ENCODE data around the gene INPP5A.
"Not testable (repeated sequence)": the region's sequence is repeated elsewhere in the genome, so short reads cannot be mapped to it uniquely, and the experiment has no call there.

INPP5A gene

GRCh38 chr10:132504501-132505272, 32.9 kb upstream of the INPP5A start:
- no peak for DNase-seq (ENCODE audit: low read depth in 1 of 2, low spot score in 1 of 2)
- no peak overlapping the region for H3K27ac ChIP-seq (replicated peaks)
- no peak overlapping the region for H3K4me3 ChIP-seq (replicated peaks; ENCODE audit: insufficient read depth, low read length)
- no peaks in the 10 kb centered on the region for H3K27me3 ChIP-seq (ENCODE audit: insufficient read depth, poor library complexity, severe bottlenecking)
- no peak for TF ChIP-seq CTCF (IDR thresholded peaks at IDR 0.05; ENCODE audit: insufficient read depth, low read length)
- TF ChIP-seq POLR2AphosphoS5 (IDR thresholded peaks at IDR 0.05; ENCODE audit: low read depth) = no peak
- no peak for TF ChIP-seq GABPA (IDR thresholded peaks at IDR 0.05; ENCODE audit: low read depth)
- no peak for TF ChIP-seq SPI1 (IDR thresholded peaks at IDR 0.05; ENCODE audit: borderline replicate concordance, low read depth)
- TF ChIP-seq REST (IDR thresholded peaks at IDR 0.05; ENCODE audit: insufficient replicate concordance, low read depth) = no peak

GRCh38 chr10:132505546-132505945, 32.0 kb upstream of the INPP5A start:
- not testable (repeated sequence) for H3K4me3 ChIP-seq (replicated peaks; ENCODE audit: insufficient read depth, low read length); H3K27ac ChIP-seq (replicated peaks); DNase-seq (ENCODE audit: low read depth in 1 of 2, low spot score in 1 of 2); H3K27me3 ChIP-seq (ENCODE audit: insufficient read depth, poor library complexity, severe bottlenecking)

GRCh38 chr10:132506711-132507408, 30.7 kb upstream of the INPP5A start:
- Histone ChIP-seq H3K4me3 (replicated peaks; ENCODE audit: insufficient read depth, low read length) (no peak overlapping the region), H3K27ac (replicated peaks) (no peak overlapping the region), H3K27me3 (ENCODE audit: insufficient read depth, poor library complexity, severe bottlenecking) (no peaks in the 10 kb centered on the region)
- no peak for DNase-seq (ENCODE audit: low read depth in 1 of 2, low spot score in 1 of 2)
- TF ChIP-seq REST (IDR thresholded peaks at IDR 0.05; ENCODE audit: insufficient replicate concordance, low read depth) = no peak
- TF ChIP-seq SPI1 (IDR thresholded peaks at IDR 0.05; ENCODE audit: borderline replicate concordance, low read depth) = no peak
- no peak for TF ChIP-seq GABPA (IDR thresholded peaks at IDR 0.05; ENCODE audit: low read depth)
- no peak for TF ChIP-seq POLR2AphosphoS5 (IDR thresholded peaks at IDR 0.05; ENCODE audit: low read depth)
- TF ChIP-seq CTCF (IDR thresholded peaks at IDR 0.05; ENCODE audit: insufficient read depth, low read length) = no peak

- no peak overlapping the region for H3K27ac ChIP-seq (replicated peaks)
- no peak for DNase-seq (ENCODE audit: low read depth in 1 of 2, low spot score in 1 of 2)
- TF ChIP-seq CTCF (IDR thresholded peaks at IDR 0.05; ENCODE audit: insufficient read depth, low read length) (no peak), GABPA (IDR thresholded peaks at IDR 0.05; ENCODE audit: low read depth) (no peak), POLR2AphosphoS5 (IDR thresholded peaks at IDR 0.05; ENCODE audit: low read depth) (no peak), SPI1 (IDR thresholded peaks at IDR 0.05; ENCODE audit: borderline replicate concordance, low read depth) (no peak), REST (IDR thresholded peaks at IDR 0.05; ENCODE audit: insufficient replicate concordance, low read depth) (no peak)
- no peaks in the 10 kb centered on the region for H3K27me3 ChIP-seq (ENCODE audit: insufficient read depth, poor library complexity, severe bottlenecking)
- H3K4me3 ChIP-seq (replicated peaks; ENCODE audit: insufficient read depth, low read length) = no peak overlapping the region
These were observed 30.1 kb upstream of the INPP5A start for GRCh38 chr10:132507409-132507955.
